Natural killer cell treated with Interleukin-12 subunit alpha and Interleukin-12 subunit beta and Interleukin-15 and Interleukin-18, amount 100 ng/mL, for 72 hours (primary cell): Measurements from ENCODE around the gene NTM. TPM values are rescaled to one million over a fixed set of nuclear protein-coding genes. Genes with fewer than 3 reads are reported as not detected.

Experiments
- ATAC-seq, 2 donors: fragments of 150-1000 bp; cut with Tn5 transposase in 1 of 2; sonication (Bioruptor Pico), chemical (Tn5 transposase) in 1 of 2; 2 replicates each; pipeline ENCODE4 v1.10.0; 2021
- DNase-seq: peaks from one replicate; pipeline ENCODE4 v3.0.0; 2022; ENCODE audit warnings: low spot score
- H3K27ac Mint-ChIP-seq, 2 donors: 1 replicate in 1 of 2; 2 replicates in 1 of 2; pipeline ENCODE4 v1.8.0; 2022; ENCODE audit warnings: mixed read lengths in 2 of 2, mild to moderate bottlenecking in 1 of 2, moderate library complexity in 1 of 2
- H3K27me3 Mint-ChIP-seq, 2 donors: 1 replicate in 1 of 2; 2 replicates in 1 of 2; pipeline ENCODE4 v1.8.0; 2022; ENCODE audit warnings: mixed read lengths in 2 of 2
- H3K36me3 Mint-ChIP-seq: one replicate; pipeline ENCODE4 v1.8.0; 2022; ENCODE audit warnings: mixed read lengths
- H3K4me1 Mint-ChIP-seq, 2 donors: 1 replicate in 1 of 2; 2 replicates in 1 of 2; pipeline ENCODE4 v1.8.0; 2022; ENCODE audit warnings: low read depth in 2 of 2, mixed read lengths in 2 of 2, mild to moderate bottlenecking in 1 of 2
- H3K4me3 Mint-ChIP-seq: one replicate; pipeline ENCODE4 v1.8.0; 2022; ENCODE audit warnings: mixed read lengths
- H3K9me3 Mint-ChIP-seq: 2 replicates; pipeline ENCODE4 v1.8.0; 2022; ENCODE audit warnings: mixed read lengths
- total RNA-seq, 2 donors: library from RNA; stranded (reverse); gene quantifications; one replicate each; pipeline ENCODE4 v1.2.3, GENCODE V29; 2022

The NTM gene
- total RNA-seq, 2 donors from 2014 or later, result not detected

DNA sequence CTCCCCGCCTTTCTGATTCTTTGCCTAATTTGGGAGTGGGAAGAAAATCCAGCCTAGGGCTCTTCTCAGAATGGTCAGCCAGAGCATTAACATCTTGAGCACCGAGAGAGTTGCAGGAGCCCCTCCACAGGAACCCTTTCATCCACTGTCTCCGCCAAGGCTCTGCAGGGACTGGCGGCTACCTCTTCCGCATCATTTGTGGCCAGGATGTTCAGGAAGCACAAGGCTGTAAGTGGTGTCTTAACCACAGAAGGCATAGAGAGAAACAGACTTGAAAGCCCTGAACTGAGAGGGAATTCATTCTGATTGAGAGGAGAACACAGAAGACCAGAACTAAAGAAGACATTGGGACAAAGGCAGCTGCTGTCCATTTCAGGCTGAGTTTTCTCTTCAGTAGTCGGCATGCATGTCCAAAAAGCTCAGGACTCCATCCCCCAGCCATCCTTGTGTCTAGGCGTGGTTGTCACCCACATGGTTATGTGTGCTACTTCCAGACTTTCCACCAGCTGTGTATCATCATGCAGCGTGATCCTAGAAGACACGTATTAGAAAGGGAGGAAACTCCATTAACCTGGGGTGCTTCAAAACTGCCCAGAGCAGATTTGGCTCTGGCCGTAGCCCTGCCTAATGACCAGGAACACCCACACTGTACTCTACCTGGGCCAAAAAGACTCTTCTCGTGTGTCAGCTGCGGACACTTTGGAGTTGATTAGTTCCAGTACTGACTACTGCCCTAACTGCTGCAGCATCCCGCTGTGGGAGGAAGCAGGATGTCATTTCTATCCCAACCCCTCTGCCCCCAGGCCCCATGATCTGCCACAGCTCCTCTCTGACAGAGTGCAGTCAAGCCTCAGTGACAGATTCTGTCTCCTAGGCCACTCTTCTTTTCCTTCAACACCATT lies 725.1 kb downstream of the NTM start:
- Mint-ChIP-seq H3K4me1 (no peaks in the 10 kb centered on the region), H3K27me3 (no peaks in the 10 kb centered on the region), H3K4me3 (no peak overlapping the region), H3K36me3 (no peaks in the 10 kb centered on the region), H3K9me3 (peaks cover 6% of the 10 kb centered on the region), H3K27ac (no peak overlapping the region)
- ATAC-seq (no peak), DNase-seq (no peak)

DNA sequence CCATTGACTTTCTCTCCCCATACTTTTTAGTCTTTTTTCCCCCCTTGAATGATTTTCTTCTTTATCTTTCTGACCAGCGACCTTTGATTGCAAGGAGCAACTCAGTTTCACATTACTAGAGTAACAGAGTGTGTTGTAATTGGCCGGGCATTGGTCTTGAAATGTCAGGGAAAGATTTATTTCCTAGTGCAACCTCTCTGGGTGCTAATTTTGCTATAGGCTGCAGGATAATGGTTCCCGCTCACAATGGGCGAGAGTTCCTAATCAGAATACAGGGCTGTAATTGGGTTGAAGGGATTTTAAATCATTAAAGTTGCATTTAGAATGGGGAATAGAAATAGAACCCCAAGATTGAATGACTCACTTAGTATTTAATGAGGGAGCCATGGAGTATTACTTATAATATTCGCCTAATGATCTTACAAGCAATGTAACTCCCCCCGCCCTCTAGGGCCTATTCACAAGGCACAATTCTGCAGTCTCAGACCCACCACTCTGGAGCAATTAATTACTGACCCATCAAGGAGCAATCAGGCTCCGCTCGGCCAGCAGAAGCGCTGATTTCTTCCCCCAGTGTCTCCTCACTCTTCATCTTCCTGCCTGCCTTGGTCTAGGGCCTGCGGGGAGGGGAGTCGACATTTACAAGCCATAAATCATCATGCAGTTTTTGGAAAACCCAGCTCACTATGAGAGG lies 725.9 kb downstream of the NTM start:
- no peaks in the 10 kb centered on the region for H3K36me3 Mint-ChIP-seq

DNA sequence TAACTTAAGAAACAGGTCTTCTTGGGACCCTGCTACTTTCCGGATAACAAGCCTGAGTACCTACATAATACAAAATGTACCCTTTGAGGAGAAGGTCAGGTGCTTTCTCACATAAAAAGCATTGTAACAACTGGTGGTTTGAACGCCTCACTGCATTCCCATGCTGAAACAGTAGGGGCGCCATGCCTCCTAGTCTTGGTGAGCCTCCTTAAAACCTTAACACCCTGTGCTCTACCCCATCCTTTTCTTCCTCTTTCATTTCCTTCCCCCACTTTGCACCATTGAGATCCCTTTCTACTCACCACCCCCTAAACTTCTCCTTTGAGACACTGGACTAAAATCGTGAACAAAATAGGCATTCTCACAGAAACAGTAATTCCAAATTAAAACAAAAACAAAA lies 729.3 kb downstream of the NTM start:
- no peak overlapping the region for H3K27ac Mint-ChIP-seq
- no peaks in the 10 kb centered on the region for H3K27me3 Mint-ChIP-seq
- no peak for ATAC-seq
- H3K9me3 Mint-ChIP-seq, result peaks cover 5% of the 10 kb centered on the region
- H3K36me3 Mint-ChIP-seq, result no peaks in the 10 kb centered on the region
- no peak for DNase-seq
- no peaks in the 10 kb centered on the region for H3K4me1 Mint-ChIP-seq
- no peak overlapping the region for H3K4me3 Mint-ChIP-seq

More for the DNA sequence above, 725.9 kb downstream of the NTM start:
- no peak for DNase-seq
- no peak for ATAC-seq
- Mint-ChIP-seq H3K27ac (no peak overlapping the region), H3K9me3 (peaks cover 2% of the 10 kb centered on the region), H3K4me1 (no peaks in the 10 kb centered on the region), H3K4me3 (no peak overlapping the region), H3K27me3 (no peaks in the 10 kb centered on the region)

DNA sequence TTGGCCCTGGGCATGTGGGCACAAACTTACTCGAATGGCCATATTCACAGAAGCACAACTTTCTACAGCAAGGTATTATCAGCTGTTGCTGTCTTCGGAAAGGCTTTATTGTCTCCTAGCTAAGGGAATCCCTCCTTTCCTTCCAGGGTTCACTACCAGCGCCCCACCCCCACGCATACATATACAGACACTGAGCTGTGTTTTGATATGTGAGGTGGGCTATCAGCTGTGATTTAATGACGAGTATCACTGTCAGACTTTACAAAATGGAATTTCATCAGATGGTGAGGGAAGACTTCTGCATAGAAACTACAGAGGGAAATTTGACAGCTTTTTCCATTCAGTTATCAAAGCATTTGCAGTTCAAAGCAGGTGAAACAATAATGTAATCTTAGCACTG lies 730.2 kb downstream of the NTM start:
- no peak for DNase-seq

DNA sequence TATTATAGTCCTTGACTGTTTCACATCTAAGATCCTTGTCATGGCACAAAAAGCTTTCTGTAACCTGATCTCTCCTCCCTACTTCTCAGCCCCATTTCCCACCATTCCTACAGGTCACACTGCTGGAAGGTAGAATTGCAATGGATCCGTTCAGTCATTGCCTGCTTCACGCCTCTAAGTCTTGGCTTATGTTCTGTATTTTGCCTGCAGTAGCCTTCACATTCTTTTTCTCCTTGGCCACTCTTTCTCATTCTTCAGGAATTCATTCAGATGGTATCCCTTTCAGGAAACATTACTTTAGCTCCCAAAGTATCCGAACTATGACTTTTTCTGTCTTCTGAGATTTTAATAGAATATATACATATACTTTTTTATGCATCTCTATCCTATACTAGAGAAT lies 731.5 kb downstream of the NTM start:
- H3K27me3 Mint-ChIP-seq, result no peaks in the 10 kb centered on the region
- peaks cover 8% of the 10 kb centered on the region for H3K9me3 Mint-ChIP-seq
- H3K4me1 Mint-ChIP-seq, result no peaks in the 10 kb centered on the region
- DNase-seq (no peak), ATAC-seq (no peak)
- no peaks in the 10 kb centered on the region for H3K36me3 Mint-ChIP-seq
- no peak overlapping the region for H3K27ac Mint-ChIP-seq
- no peak overlapping the region for H3K4me3 Mint-ChIP-seq

More for the DNA sequence above, 730.2 kb downstream of the NTM start:
- H3K27ac Mint-ChIP-seq, result no peak overlapping the region
- ATAC-seq, result no peak
- H3K4me3 Mint-ChIP-seq, result no peak overlapping the region
- no peaks in the 10 kb centered on the region for H3K36me3 Mint-ChIP-seq
- peaks cover 8% of the 10 kb centered on the region for H3K9me3 Mint-ChIP-seq
- H3K4me1 Mint-ChIP-seq, result no peaks in the 10 kb centered on the region
- no peaks in the 10 kb centered on the region for H3K27me3 Mint-ChIP-seq

DNA sequence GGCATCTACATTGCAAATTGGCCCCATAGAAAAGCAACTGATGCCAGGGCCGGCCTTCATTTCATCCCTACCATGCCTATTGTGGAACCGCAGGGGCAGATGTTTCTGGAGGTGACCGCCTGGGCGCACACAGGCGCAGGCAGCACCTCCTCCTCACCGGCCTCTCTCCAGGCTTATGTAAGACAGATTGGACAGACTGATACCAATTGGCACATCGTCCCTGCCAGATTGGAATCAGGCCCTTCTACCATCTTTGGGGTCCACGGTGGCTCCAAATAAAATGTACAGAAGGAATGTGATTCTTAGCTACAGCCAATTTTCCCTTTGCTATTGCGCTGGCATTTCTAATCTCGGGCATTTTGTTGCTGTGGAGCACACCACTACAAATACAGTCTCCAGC lies 732.6 kb downstream of the NTM start:
- no peak overlapping the region for H3K27ac Mint-ChIP-seq
- no peaks in the 10 kb centered on the region for H3K27me3 Mint-ChIP-seq
- H3K9me3 Mint-ChIP-seq, result peaks cover 9% of the 10 kb centered on the region
- no peaks in the 10 kb centered on the region for H3K36me3 Mint-ChIP-seq
- ATAC-seq (no peak), DNase-seq (no peak)
- H3K4me3 Mint-ChIP-seq, result no peak overlapping the region
- H3K4me1 Mint-ChIP-seq, result no peaks in the 10 kb centered on the region

DNA sequence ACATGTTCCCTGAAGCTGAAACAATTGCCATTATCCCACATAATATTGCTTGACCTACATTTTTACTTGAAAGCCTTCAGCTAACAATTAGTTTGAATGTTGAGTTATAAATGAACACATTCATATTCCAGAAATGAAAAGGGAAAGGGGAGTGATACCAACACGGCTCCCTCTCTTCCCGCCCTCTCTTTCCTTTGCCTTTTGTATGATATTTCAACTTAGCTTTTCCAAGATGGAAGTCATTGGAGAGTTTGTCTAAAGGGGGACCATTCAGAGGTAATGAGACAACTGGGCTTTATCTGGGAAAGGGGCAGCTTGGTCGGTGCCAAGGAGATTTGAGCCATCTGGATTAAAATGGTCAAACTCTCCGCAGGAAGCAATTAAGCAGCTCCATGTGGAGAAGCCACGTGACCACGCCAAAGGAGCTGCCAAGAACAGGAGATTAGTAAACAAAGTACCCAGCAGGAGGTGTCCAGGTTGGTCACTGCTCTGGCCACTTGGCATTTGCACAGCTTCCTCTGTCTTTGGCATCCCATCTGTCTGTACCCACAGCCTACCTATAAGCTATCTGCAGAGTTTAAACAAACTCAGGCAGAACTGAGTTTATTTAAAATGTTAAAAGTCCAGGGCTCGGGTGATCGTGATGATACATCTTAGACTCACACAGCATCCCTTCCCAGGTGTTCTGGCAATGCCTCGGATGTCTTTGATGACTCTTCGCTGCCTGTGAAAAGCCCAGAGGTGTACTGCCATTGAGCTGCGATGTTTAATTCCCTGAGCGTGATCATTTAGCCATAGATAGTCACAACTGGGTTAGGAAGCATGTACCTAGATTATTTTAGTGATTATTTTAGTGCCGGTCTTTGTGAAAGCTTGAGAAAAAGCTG lies 735.9 kb downstream of the NTM start:
- Mint-ChIP-seq H3K4me3 (no peak overlapping the region), H3K9me3 (peaks cover 14% of the 10 kb centered on the region), H3K27ac (no peak overlapping the region), H3K4me1 (no peaks in the 10 kb centered on the region), H3K27me3 (no peaks in the 10 kb centered on the region), H3K36me3 (no peaks in the 10 kb centered on the region)
- DNase-seq (no peak), ATAC-seq (no peak)

DNA sequence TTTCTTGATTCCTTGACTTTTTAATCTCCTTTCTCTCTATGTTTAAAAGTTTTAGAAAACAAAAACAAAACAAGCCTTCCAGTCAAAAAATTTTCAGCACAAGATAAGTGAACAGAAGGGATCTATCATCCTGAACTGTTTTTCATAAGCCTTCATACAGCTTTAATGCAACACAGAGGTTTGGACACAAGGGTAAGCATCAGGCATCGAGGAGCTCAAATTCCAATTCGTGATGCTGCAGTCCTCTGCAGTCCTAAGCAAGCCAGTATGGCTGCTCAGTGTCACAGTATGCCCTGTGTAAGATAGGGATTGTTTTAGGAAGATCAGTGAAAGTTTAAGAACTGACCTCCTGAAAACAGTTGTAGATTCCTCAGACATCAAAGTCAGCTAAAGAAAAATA lies 740.9 kb downstream of the NTM start:
- H3K27ac Mint-ChIP-seq, result no peak overlapping the region
- H3K36me3 Mint-ChIP-seq, result no peaks in the 10 kb centered on the region
- H3K9me3 Mint-ChIP-seq, result peaks cover 11% of the 10 kb centered on the region

DNA sequence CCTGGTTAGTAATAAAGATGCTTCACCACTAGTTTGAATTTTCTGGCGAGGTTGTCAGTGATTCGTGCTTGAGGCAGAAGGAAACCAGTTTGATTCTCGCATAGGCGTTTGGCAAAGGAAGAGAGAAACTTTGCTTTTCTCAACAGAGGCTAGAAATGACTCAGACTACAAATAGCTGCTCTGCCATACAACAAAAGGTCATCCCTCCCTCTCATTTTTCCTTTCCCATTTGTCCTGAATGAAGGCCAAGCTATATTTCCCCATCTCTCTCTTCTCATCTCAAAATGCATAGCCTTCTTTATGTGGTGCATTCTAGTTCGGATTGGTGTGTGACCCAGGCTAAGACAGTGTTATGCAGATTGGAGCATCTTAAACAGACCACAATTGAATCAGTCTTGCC lies 741.4 kb downstream of the NTM start:
- peaks cover 11% of the 10 kb centered on the region for H3K9me3 Mint-ChIP-seq
- no peak overlapping the region for H3K27ac Mint-ChIP-seq
- H3K27me3 Mint-ChIP-seq, result no peaks in the 10 kb centered on the region
- no peaks in the 10 kb centered on the region for H3K36me3 Mint-ChIP-seq
- ATAC-seq (no peak), DNase-seq (no peak)
- H3K4me3 Mint-ChIP-seq, result no peak overlapping the region
- H3K4me1 Mint-ChIP-seq, result no peaks in the 10 kb centered on the region

More for the DNA sequence above, 740.9 kb downstream of the NTM start:
- no peaks in the 10 kb centered on the region for H3K4me1 Mint-ChIP-seq
- no peaks in the 10 kb centered on the region for H3K27me3 Mint-ChIP-seq
- no peak for DNase-seq
- no peak overlapping the region for H3K4me3 Mint-ChIP-seq
- no peak for ATAC-seq

DNA sequence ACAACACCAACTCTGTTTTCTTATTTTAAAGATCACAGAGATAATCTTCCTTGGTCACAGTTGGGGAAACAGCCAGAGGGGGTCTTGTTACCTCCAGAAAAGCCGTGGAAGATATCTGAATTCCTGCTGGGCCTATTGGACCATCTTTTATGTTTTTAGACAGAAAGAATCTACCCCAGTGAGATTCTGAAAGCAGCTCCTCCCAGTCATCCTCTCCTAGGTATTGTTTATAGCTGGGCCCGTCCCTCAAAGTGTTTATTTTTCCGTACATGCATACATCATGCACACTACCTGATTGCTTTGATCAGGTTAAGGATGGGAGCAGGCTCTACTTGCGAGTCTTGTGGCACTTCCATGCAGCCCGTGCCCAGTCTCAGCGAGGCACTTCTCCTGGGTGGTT lies 742.4 kb downstream of the NTM start:
- DNase-seq (no peak), ATAC-seq (no peak)
- H3K27me3 Mint-ChIP-seq, result no peaks in the 10 kb centered on the region
- no peaks in the 10 kb centered on the region for H3K36me3 Mint-ChIP-seq
- H3K9me3 Mint-ChIP-seq, result peaks cover 10% of the 10 kb centered on the region
- no peak overlapping the region for H3K4me3 Mint-ChIP-seq
- H3K27ac Mint-ChIP-seq, result no peak overlapping the region
- H3K4me1 Mint-ChIP-seq, result no peaks in the 10 kb centered on the region

DNA sequence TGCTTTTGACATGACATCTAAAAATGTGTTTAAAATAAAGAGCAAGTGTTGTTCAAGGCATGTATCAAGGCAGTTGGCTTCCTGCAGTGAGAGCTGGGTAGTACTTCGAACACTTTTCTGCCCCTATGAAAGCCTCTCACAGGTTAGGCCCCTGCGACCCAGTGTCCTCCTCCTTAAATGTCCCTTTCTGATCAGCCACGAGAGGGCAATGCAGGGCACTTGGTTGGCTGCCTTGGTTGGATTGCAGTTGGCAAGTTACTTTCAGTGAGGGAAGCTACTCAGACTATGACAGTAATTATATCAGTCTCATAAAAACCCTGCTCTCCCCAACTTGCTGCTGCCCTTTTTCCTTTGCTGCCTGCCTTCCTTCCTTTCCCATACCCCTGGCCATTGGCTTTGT lies 743.8 kb downstream of the NTM start:
- no peak for DNase-seq
- H3K27me3 Mint-ChIP-seq, result no peaks in the 10 kb centered on the region
- no peak for ATAC-seq
- H3K4me3 Mint-ChIP-seq, result no peak overlapping the region
- H3K9me3 Mint-ChIP-seq, result peaks cover 7% of the 10 kb centered on the region
- no peaks in the 10 kb centered on the region for H3K4me1 Mint-ChIP-seq
- no peak overlapping the region for H3K27ac Mint-ChIP-seq
- no peaks in the 10 kb centered on the region for H3K36me3 Mint-ChIP-seq

DNA sequence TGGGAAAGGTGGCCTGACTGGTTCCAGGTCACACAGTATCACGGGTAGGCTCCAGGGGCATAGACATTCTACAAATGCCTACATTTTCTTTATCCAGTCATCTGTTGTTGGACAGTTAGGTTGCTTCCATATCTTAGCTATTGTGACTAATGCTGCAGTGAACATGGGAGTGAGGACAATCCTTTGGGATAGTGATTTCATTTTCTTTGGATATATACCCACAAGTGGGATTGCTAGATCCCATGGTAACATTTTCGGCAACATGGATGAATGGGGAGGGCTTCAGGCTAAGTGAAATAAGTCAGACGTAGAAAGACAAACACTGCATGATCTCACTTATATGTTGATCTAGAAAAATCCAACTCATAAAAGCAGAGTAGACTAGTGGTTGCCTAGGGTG lies 744.3 kb downstream of the NTM start:
- no peak for DNase-seq
- no peak overlapping the region for H3K4me3 Mint-ChIP-seq

DNA sequence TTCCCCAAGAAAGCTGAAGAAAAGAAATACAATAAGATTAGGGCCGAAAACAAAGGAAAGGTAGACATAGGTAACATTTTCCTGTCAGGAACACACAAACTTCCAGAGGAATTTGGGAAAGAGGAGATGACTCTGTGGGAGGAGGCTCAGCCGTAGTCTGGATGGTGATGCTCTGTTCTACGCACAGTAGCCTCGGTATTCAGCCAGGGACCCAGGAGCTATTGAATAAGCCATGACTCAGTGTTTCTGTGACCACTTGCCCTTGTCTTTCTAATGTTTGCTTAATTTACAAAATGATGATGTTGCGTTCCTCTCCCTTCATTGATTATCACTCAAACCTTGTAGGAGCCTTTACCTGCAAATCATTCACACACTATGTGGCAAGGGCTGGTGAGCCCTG lies 745.0 kb downstream of the NTM start:
- H3K4me1 Mint-ChIP-seq, result no peaks in the 10 kb centered on the region
- no peak overlapping the region for H3K4me3 Mint-ChIP-seq
- DNase-seq (no peak), ATAC-seq (no peak)
- no peak overlapping the region for H3K27ac Mint-ChIP-seq
- H3K27me3 Mint-ChIP-seq, result no peaks in the 10 kb centered on the region
- no peaks in the 10 kb centered on the region for H3K36me3 Mint-ChIP-seq
- peaks cover 3% of the 10 kb centered on the region for H3K9me3 Mint-ChIP-seq

More for the DNA sequence above, 744.3 kb downstream of the NTM start:
- Mint-ChIP-seq H3K4me1 (no peaks in the 10 kb centered on the region), H3K27me3 (no peaks in the 10 kb centered on the region), H3K27ac (no peak overlapping the region), H3K9me3 (peaks cover 7% of the 10 kb centered on the region), H3K36me3 (no peaks in the 10 kb centered on the region)
- ATAC-seq, result no peak

DNA sequence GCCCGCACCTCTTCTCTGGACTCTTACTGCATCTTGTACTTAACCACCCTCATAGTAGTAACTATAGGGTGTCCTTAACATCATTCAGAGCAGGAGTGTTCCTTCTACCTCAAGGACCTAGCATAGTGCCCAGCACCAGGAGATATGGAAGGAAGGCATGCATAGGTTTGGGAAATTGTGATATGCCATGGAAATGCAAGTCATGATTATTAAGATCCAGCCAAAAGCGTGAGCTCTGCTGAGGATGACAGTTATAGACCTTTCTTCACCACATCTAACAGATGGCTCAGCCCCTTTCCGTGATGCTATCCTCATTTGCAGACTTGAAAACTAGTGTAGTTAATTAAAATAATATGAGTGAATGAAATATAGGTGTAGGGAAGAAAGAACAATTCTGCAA lies 746.1 kb downstream of the NTM start:
- H3K4me3 Mint-ChIP-seq, result no peak overlapping the region
- no peak for ATAC-seq
- H3K4me1 Mint-ChIP-seq, result no peaks in the 10 kb centered on the region
- H3K36me3 Mint-ChIP-seq, result no peaks in the 10 kb centered on the region
- DNase-seq, result no peak
- peaks cover 5% of the 10 kb centered on the region for H3K9me3 Mint-ChIP-seq
- H3K27me3 Mint-ChIP-seq, result no peaks in the 10 kb centered on the region
- H3K27ac Mint-ChIP-seq, result no peak overlapping the region
